ENCODE measurements around the gene BTBD17.

- TF ChIP-seq CTCF (IDR thresholded peaks at IDR 0.05), result no peak
- no peak for TF ChIP-seq POLR2A (IDR thresholded peaks at IDR 0.05)
Observed at GRCh38 chr17:74374858-74375257, 13.2 kb upstream of the BTBD17 start.

All from esophagus squamous epithelium (tissue), 4 donors.